Mesendoderm (in vitro differentiated cells): Measurements from ENCODE around the gene HCRTR1.

Experiments used
- DNase-seq: peaks from one replicate; pipeline ENCODE4 v3.0.0; 2013
- H2AK5ac ChIP-seq: 2 replicates; pipeline ENCODE4 v1.6.1; 2013; ENCODE audit warnings: low read length, inconsistent platforms
- H2BK120ac ChIP-seq: 2 replicates; pipeline ENCODE4 v1.6.1; 2013; ENCODE audit warnings: low read depth, mild to moderate bottlenecking, low read length, moderate library complexity, mixed read lengths
- H2BK15ac ChIP-seq: replicated peaks from 2 replicates; pipeline ENCODE4 v1.6.1; 2013; ENCODE audit warnings: low read depth, mild to moderate bottlenecking, moderate library complexity
- H2BK5ac ChIP-seq: 2 replicates; pipeline ENCODE4 v1.6.1; 2013; ENCODE audit warnings: low read length, inconsistent platforms
- H3K18ac ChIP-seq: 2 replicates; pipeline ENCODE4 v1.6.1; 2013; ENCODE audit warnings: mild to moderate bottlenecking, low read length, mixed read lengths
- H3K23ac ChIP-seq: one replicate; pipeline ENCODE4 v1.6.1; 2013; ENCODE audit warnings: low read length
- H3K27ac ChIP-seq: 2 replicates; pipeline ENCODE4 v1.5.1; 2013; ENCODE audit warnings: low read depth, mild to moderate bottlenecking, inconsistent platforms, low read length, moderate library complexity
- H3K27me3 ChIP-seq: 2 replicates; pipeline ENCODE4 v1.6.1; 2013; ENCODE audit warnings: low read length, control low read depth, mild to moderate bottlenecking, inconsistent platforms; ENCODE audit not compliant: insufficient read depth, poor library complexity
- H3K36me3 ChIP-seq: 2 replicates; pipeline ENCODE4 v1.6.1; 2013; ENCODE audit warnings: low read length, inconsistent platforms; ENCODE audit not compliant: control insufficient read depth, insufficient read depth
- H3K4ac ChIP-seq: one replicate; pipeline ENCODE4 v1.6.1; 2013; ENCODE audit warnings: low read depth, mild to moderate bottlenecking, low read length, moderate library complexity
- H3K4me1 ChIP-seq: 2 replicates; pipeline ENCODE4 v1.6.1; 2013; ENCODE audit warnings: low read depth, low read length, inconsistent platforms; ENCODE audit not compliant: control insufficient read depth
- H3K4me2 ChIP-seq: 2 replicates; pipeline ENCODE4 v1.6.1; 2013; ENCODE audit warnings: low read length
- H3K4me3 ChIP-seq: 2 replicates; pipeline ENCODE4 v1.5.1; 2013; ENCODE audit warnings: mild to moderate bottlenecking, low read length
- H3K56ac ChIP-seq: one replicate; pipeline ENCODE4 v1.6.1; 2013; ENCODE audit warnings: low read length
- H3K79me1 ChIP-seq: 2 replicates; pipeline ENCODE4 v1.6.1; 2013; ENCODE audit warnings: low read length, inconsistent platforms
- H3K79me2 ChIP-seq: 2 replicates; pipeline ENCODE4 v1.6.1; 2013; ENCODE audit warnings: mild to moderate bottlenecking, low read length; ENCODE audit not compliant: control insufficient read depth, insufficient read depth
- H3K9ac ChIP-seq: 2 replicates; pipeline ENCODE4 v1.6.1; 2013; ENCODE audit warnings: low read length, inconsistent platforms
- H4K5ac ChIP-seq: one replicate; pipeline ENCODE4 v1.6.1; 2013; ENCODE audit warnings: low read length
- H4K8ac ChIP-seq: one replicate; pipeline ENCODE4 v1.6.1; 2013; ENCODE audit warnings: low read depth, mild to moderate bottlenecking, control low read depth, low read length, moderate library complexity
- WGBS: extraction: QIAGEN DNeasy Blood & Tissue Kit; methylation state at CpG from one replicate; pipeline ENCODE4 v1.1.7; 2013; ENCODE audit warnings: low lambda C conversion rate, missing lambda C conversion rate; ENCODE audit not compliant: insufficient coverage; ENCODE audit errors: extremely low coverage; 5-methylcytosine and 5-hydroxymethylcytosine counted together

Gene HCRTR1

GRCh38 chr1:31643976-31644559, 26.6 kb downstream of the HCRTR1 start:
- Histone ChIP-seq H3K4me1 (peaks cover 7% of the 10 kb centered on the region), H3K79me1 (peaks cover 16% of the 10 kb centered on the region), H3K56ac (peak overlapping the region; percentile 99), H3K79me2 (peaks cover 11% of the 10 kb centered on the region), H3K4me3 (peak overlapping the region; percentile 83), H3K36me3 (no peaks in the 10 kb centered on the region), H4K8ac (no peak overlapping the region), H2BK15ac (no peak overlapping the region), H2BK120ac (no peak overlapping the region), H2BK5ac (peak overlapping the region; percentile 89), H3K9ac (peak overlapping the region; percentile 86), H3K4me2 (peak overlapping the region; percentile 74), H2AK5ac (peak overlapping the region; percentile 33), H3K27me3 (no peaks in the 10 kb centered on the region), H3K4ac (peak overlapping the region; percentile 64), H4K5ac (no peak overlapping the region), H3K18ac (peak overlapping the region; percentile 2), H3K23ac (no peak overlapping the region), H3K27ac (no peak overlapping the region)
- no peak for DNase-seq
- no CpG with 5 or more reads among the region's 18 CpGs for WGBS

DNA sequence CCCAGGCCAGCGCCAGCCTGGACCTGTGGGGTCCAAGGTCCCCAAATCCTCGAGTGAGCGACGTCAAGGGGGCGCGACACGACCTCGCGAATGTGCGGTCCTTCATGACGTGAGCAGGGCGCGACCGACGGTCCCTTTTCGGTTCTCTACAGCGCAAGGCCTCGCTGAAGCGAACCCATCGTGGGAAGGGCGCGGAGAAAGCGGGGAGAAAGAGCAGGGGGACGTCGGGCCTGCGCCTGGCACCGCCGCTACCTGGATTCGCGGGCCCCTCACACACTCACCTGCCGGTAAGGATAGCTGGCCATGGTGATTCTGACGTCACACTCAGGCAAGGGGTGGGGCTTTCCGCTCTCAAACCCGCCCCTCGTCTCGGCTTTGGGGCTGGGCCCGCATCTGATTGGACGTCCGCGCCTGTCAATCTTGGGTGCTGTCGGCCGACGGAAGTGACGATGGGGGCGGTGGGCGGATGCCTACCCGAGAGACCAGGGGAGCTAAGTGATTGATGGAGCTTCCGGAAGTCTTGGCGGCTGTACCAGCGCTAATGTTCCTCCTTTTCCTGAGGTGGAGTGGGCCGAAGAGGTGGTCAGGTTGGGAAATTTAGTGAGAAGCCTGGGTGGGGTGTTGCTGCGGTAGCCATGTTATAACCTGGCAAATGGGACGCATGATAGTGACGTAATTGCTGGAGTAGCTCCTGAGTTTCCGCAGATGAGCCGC, 27.2 kb downstream of the HCRTR1 start, which contains the start of gene PEF1:
TSS of gene PEF1 (minus strand) at position 317 of the 714 bp plus-strand sequence. CDS start at position 305, 12 bp downstream.
- peak within 1 kb of the TSS; percentile 64 for H3K4ac ChIP-seq
- H2BK120ac ChIP-seq = no peak within 1 kb of the TSS
- no peak within 1 kb of the TSS for H4K8ac ChIP-seq
- H3K4me2 ChIP-seq = peak within 1 kb of the TSS; percentile 91
- H2BK5ac ChIP-seq = peak within 1 kb of the TSS; percentile 89
- H3K4me1 ChIP-seq = peaks cover 7% of the 10 kb centered on the region
- no peaks in the 10 kb centered on the region for H3K27me3 ChIP-seq
- H4K5ac ChIP-seq = no peak within 1 kb of the TSS
- peak within 1 kb of the TSS; percentile 83 for H3K4me3 ChIP-seq
- no CpG with 5 or more reads among the region's 56 CpGs for WGBS
- H3K36me3 ChIP-seq = no peaks in the 10 kb centered on the region
- H2BK15ac ChIP-seq = no peak within 1 kb of the TSS
- H3K18ac ChIP-seq = peak within 1 kb of the TSS; percentile 20
- peak within 1 kb of the TSS; percentile 86 for H3K9ac ChIP-seq
- DNase-seq = peak; percentile 99
- peak within 1 kb of the TSS; percentile 74 for H3K27ac ChIP-seq
- peaks cover 11% of the 10 kb centered on the region for H3K79me2 ChIP-seq
- peaks cover 14% of the 10 kb centered on the region for H3K79me1 ChIP-seq
- peak within 1 kb of the TSS; percentile 33 for H2AK5ac ChIP-seq
- no peak within 1 kb of the TSS for H3K23ac ChIP-seq
- H3K56ac ChIP-seq = peak within 1 kb of the TSS; percentile 99

DNA sequence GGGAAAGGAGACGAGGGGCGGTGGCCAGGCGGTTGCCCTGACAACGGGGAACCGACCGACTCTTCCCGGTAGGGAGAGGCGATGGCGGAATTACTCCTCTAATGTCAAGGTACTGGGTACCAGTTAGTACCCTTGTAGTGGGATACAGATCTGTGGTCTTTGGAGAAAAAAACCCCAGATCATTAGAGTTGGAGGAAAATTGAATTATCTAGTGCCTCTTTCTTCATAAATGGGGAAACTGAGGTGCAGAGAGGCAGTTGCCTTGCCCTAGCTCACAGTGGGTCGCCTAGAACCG, 27.7 kb downstream of the HCRTR1 start:
- H3K4me2 ChIP-seq = peak overlapping the region; percentile 91
- peak overlapping the region; percentile 79 for H3K56ac ChIP-seq
- peaks cover 7% of the 10 kb centered on the region for H3K4me1 ChIP-seq
- H3K36me3 ChIP-seq = no peaks in the 10 kb centered on the region
- peaks cover 14% of the 10 kb centered on the region for H3K79me1 ChIP-seq
- no peak overlapping the region for H2BK15ac ChIP-seq
- no peak overlapping the region for H2BK120ac ChIP-seq
- DNase-seq = no peak
- peak overlapping the region; percentile 60 for H3K9ac ChIP-seq
- no peak overlapping the region for H3K18ac ChIP-seq
- no peak overlapping the region for H4K8ac ChIP-seq
- WGBS = no CpG with 5 or more reads among the region's 11 CpGs
- no peak overlapping the region for H3K4ac ChIP-seq
- peak overlapping the region; percentile 55 for H3K4me3 ChIP-seq
- peak overlapping the region; percentile 28 for H2AK5ac ChIP-seq
- H4K5ac ChIP-seq = no peak overlapping the region
- peak overlapping the region; percentile 74 for H3K27ac ChIP-seq
- no peak overlapping the region for H3K23ac ChIP-seq
- H2BK5ac ChIP-seq = no peak overlapping the region
- peaks cover 11% of the 10 kb centered on the region for H3K79me2 ChIP-seq
- H3K27me3 ChIP-seq = no peaks in the 10 kb centered on the region

DNA sequence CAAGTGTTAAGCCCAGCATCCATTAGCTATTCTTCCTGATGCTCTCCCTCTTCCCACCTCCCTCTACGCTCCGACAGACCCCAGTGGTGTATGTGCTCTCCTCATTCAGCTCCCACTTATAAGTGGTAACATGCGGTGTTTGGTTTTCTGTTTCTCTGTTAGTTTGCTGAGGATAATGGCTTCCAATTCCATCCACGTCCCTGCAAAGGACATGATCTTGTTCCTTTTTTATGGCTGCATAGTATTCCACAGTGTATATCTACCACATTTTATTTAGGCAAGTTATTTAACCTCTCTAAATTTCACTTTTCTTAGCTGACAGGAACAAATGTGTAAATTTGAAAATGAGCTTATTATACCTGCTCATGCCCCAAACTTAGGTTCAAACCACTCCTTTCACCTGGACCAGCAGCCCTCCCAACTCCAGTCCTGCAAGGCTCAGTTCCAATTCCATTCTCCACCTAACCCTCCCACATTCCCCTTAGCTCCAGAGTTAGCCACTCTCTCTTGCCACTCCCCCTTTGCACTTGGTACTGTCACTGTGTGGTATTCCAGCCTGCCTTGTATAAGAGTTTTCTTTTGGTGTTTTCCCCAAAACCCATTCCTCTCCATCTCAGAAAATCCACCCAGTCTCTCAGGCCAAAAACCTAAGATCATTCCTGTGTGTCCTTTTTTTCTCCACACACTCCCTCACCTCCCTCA, 28.9 kb downstream of the HCRTR1 start:
- H3K23ac ChIP-seq = no peak overlapping the region
- peaks cover 11% of the 10 kb centered on the region for H3K79me2 ChIP-seq
- no peak overlapping the region for H4K5ac ChIP-seq
- H4K8ac ChIP-seq = no peak overlapping the region
- H3K36me3 ChIP-seq = no peaks in the 10 kb centered on the region
- no CpG with 5 or more reads among the region's 4 CpGs for WGBS
- no peak overlapping the region for H3K4me2 ChIP-seq
- H3K27me3 ChIP-seq = no peaks in the 10 kb centered on the region
- H2BK120ac ChIP-seq = no peak overlapping the region
- no peak overlapping the region for H3K18ac ChIP-seq
- H2BK5ac ChIP-seq = no peak overlapping the region
- H3K4me3 ChIP-seq = no peak overlapping the region
- H3K4ac ChIP-seq = no peak overlapping the region
- no peak for DNase-seq
- peaks cover 9% of the 10 kb centered on the region for H3K79me1 ChIP-seq
- peak overlapping the region; percentile 25 for H3K56ac ChIP-seq
- no peak overlapping the region for H2AK5ac ChIP-seq
- no peak overlapping the region for H2BK15ac ChIP-seq
- H3K27ac ChIP-seq = peak overlapping the region; percentile 60
- peaks cover 7% of the 10 kb centered on the region for H3K4me1 ChIP-seq
- H3K9ac ChIP-seq = no peak overlapping the region

DNA sequence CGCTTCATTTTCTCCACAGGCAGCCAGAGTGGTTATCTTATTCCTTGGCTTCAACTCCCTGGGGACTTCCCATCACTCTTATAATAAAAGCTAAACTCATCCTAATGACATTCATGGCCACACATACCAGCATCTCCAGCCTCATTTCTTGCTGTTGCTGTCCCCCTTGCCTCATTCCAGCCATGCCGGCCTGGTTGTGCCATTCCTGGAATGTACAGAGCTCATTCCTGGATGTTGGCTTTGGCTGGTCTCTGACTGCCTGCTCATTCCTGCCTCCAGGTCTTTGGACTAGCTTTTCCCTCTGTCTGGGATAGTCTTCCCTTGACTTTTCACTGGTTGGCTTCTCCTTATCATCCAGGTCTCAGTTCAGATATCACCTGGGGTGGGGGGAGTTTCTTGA, 29.6 kb downstream of the HCRTR1 start:
- no peak overlapping the region for H2BK15ac ChIP-seq
- H3K56ac ChIP-seq = peak overlapping the region; percentile 60
- peaks cover 7% of the 10 kb centered on the region for H3K4me1 ChIP-seq
- H3K27ac ChIP-seq = peak overlapping the region; percentile 60
- no peak overlapping the region for H2AK5ac ChIP-seq
- H3K4me3 ChIP-seq = no peak overlapping the region
- no peak overlapping the region for H4K5ac ChIP-seq
- H3K9ac ChIP-seq = no peak overlapping the region
- H3K79me2 ChIP-seq = peaks cover 9% of the 10 kb centered on the region
- no peak overlapping the region for H4K8ac ChIP-seq
- H2BK120ac ChIP-seq = no peak overlapping the region
- H3K4me2 ChIP-seq = no peak overlapping the region
- H3K79me1 ChIP-seq = peaks cover 8% of the 10 kb centered on the region
- no peaks in the 10 kb centered on the region for H3K27me3 ChIP-seq
- no peak overlapping the region for H3K18ac ChIP-seq
- no peaks in the 10 kb centered on the region for H3K36me3 ChIP-seq
- H2BK5ac ChIP-seq = peak overlapping the region; percentile 63
- DNase-seq = peak; percentile 40
- no peak overlapping the region for H3K23ac ChIP-seq
- WGBS = no CpG with 5 or more reads among the region's 2 CpGs
- no peak overlapping the region for H3K4ac ChIP-seq
